Ascending aorta (tissue), 2 donors: ENCODE measurements around the gene ILF2. TPM values are rescaled to one million over a fixed set of nuclear protein-coding genes. Genes with fewer than 3 reads are reported as not detected.
A peak's percentile ranks its signal among the peaks of the same experiment; 100 is the strongest.

ENCODE experiments used
- DNase-seq, 2 donors: peaks; one replicate each; pipeline ENCODE4 v3.0.0-alpha.2; 2019; ENCODE audit warnings: low spot score in 2 of 2
- H3K27ac ChIP-seq, 2 donors: fragments of 200-600 bp; sonication (generic); one replicate each; pipeline ENCODE4 v1.5.1; 2016 to 2017; ENCODE audit warnings: mild to moderate bottlenecking in 1 of 2
- H3K27me3 ChIP-seq: fragments of 200-600 bp; sonication (generic); one replicate; pipeline ENCODE4 v1.5.1; 2017
- H3K36me3 ChIP-seq, 2 donors: fragments of 200-600 bp; sonication (generic); one replicate each; pipeline ENCODE4 v1.5.1; 2016
- H3K4me1 ChIP-seq, 2 donors: fragments of 200-600 bp; sonication (generic); one replicate each; pipeline ENCODE4 v1.5.1; 2016 to 2017; ENCODE audit warnings: mild to moderate bottlenecking in 1 of 2
- H3K4me3 ChIP-seq, 2 donors: fragments of 200-600 bp; sonication (generic); one replicate each; pipeline ENCODE4 v1.5.1; 2016 to 2017; ENCODE audit warnings: mild to moderate bottlenecking in 1 of 2
- H3K9me3 ChIP-seq, 2 donors: fragments of 200-600 bp; sonication (generic); one replicate each; pipeline ENCODE4 v1.5.1; 2016
- intact Hi-C: fragments of 100-400 bp; cut with DNase I; formaldehyde crosslinking; loops from one replicate; pipeline ENCODE4 v1.15.1; 2023
- total RNA-seq: library from RNA; depleted of rRNA; stranded (reverse); fragments of >200 nt; gene quantifications from one replicate; pipeline ENCODE4 v1.1.0, GENCODE V29; 2016
- TF ChIP-seq, protein P1 (sequence below), 3 experiments: fragments of 200-600 bp in 2 of 3; fragments of 450-650 bp in 1 of 3; sonication (generic) in 2 of 3; IDR thresholded peaks; one replicate each; pipeline ENCODE4 v1.5.1; 2016 to 2019; ENCODE audit warnings: antibody characterized with exemption in 3 of 3, mild to moderate bottlenecking in 1 of 3, moderate library complexity in 1 of 3

Gene ILF2
- total RNA-seq, 1 donor from 2014 or later = 37.5 TPM

- Histone ChIP-seq H3K27ac (no peak overlapping the region), H3K4me1 (peaks cover 0 to 8% of the 10 kb centered on the region in 2 donors), H3K9me3 (no peaks in the 10 kb centered on the region), H3K36me3 (peaks cover 61 to 66% of the 10 kb centered on the region in 2 donors), H3K4me3 (no peak overlapping the region), H3K27me3 (no peaks in the 10 kb centered on the region)
- TF ChIP-seq, protein P1, sequence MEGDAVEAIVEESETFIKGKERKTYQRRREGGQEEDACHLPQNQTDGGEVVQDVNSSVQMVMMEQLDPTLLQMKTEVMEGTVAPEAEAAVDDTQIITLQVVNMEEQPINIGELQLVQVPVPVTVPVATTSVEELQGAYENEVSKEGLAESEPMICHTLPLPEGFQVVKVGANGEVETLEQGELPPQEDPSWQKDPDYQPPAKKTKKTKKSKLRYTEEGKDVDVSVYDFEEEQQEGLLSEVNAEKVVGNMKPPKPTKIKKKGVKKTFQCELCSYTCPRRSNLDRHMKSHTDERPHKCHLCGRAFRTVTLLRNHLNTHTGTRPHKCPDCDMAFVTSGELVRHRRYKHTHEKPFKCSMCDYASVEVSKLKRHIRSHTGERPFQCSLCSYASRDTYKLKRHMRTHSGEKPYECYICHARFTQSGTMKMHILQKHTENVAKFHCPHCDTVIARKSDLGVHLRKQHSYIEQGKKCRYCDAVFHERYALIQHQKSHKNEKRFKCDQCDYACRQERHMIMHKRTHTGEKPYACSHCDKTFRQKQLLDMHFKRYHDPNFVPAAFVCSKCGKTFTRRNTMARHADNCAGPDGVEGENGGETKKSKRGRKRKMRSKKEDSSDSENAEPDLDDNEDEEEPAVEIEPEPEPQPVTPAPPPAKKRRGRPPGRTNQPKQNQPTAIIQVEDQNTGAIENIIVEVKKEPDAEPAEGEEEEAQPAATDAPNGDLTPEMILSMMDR (IDR thresholded peaks at IDR 0.05) = no peak
- intact Hi-C loops = loop anchor here (5.0 kb wide), 1 partner anchor 310 kb away; the partner anchor contains the start of gene S100A9
- no peak for DNase-seq
Observed at GRCh38 chr1:153667439-153667838, 3.4 kb downstream of the ILF2 start.

DNA sequence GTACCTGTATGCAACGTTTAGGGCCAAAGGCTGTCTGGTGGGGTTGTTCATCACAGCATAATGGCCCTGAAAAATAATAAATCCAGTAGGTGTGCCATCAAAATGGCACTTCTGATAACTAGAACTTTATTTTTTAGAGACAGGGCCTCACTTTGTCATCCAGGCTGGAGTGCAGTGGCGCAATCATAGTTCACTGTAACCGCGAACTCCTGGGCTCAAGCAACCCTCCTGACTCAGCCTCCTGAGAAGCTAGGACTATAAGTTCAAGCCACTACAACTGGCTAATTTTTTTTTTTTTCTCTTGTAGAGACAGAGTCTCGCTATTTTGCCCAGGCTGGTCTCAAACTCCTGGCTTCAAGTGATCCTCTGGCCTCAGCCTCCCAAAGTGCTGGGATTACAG, 7.6 kb downstream of the ILF2 start:
- intact Hi-C loops = loop anchor here (5.0 kb wide), 1 partner anchor 91 kb away; no protein-coding TSS in a partner anchor
- peaks cover 74 to 76% of the 10 kb centered on the region in 2 donors for H3K36me3 ChIP-seq
- H3K27ac ChIP-seq = no peak overlapping the region
- DNase-seq = no peak
- TF ChIP-seq, protein P1 (IDR thresholded peaks at IDR 0.05) = no peak
- H3K4me1 ChIP-seq = peaks cover 0 to 4% of the 10 kb centered on the region in 2 donors
- H3K4me3 ChIP-seq = no peak overlapping the region
- H3K27me3 ChIP-seq = no peaks in the 10 kb centered on the region
- H3K9me3 ChIP-seq = no peaks in the 10 kb centered on the region

DNA sequence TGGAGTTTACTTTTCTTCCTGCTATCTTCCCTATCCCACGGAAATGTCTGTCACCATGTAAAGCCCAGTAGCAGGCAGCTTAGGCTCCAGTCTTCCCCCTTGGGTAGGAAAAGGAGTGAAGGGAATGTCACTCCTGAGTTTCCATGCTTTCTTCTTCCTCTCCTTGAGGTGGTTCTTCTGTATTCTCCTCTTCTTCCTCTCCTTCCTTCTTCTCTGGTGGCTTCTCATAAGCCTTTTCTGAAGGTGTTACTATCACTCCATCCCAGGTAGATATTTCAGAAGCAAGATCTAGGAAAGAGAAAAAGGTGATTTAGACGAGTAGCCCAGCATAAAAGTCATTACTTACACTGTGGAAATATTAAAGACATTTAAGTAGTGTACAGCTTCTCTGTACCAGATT, 8.5 kb downstream of the ILF2 start:
- DNase-seq = no peak
- H3K4me3 ChIP-seq = no peak overlapping the region
- no peaks in the 10 kb centered on the region for H3K27me3 ChIP-seq
- H3K4me1 ChIP-seq = peaks cover 0 to 7% of the 10 kb centered on the region in 2 donors
- H3K27ac ChIP-seq = no peak overlapping the region
- no peaks in the 10 kb centered on the region for H3K9me3 ChIP-seq
- intact Hi-C loops = loop anchor here (5.0 kb wide), 1 partner anchor 90 kb away; no protein-coding TSS in a partner anchor
- peaks cover 66% of the 10 kb centered on the region in 2 donors for H3K36me3 ChIP-seq
- TF ChIP-seq, protein P1 (IDR thresholded peaks at IDR 0.05) = no peak

- no peak overlapping the region for H3K27ac ChIP-seq
- H3K27me3 ChIP-seq = no peaks in the 10 kb centered on the region
- intact Hi-C loops = loop anchor here (5.0 kb wide), 1 partner anchor 89 kb away; no protein-coding TSS in a partner anchor
- peaks cover 0 to 7% of the 10 kb centered on the region in 2 donors for H3K4me1 ChIP-seq
- no peak for DNase-seq
- TF ChIP-seq, protein P1 (IDR thresholded peaks at IDR 0.05) = no peak
- H3K9me3 ChIP-seq = no peaks in the 10 kb centered on the region
- peaks cover 55 to 56% of the 10 kb centered on the region in 2 donors for H3K36me3 ChIP-seq
- no peak overlapping the region for H3K4me3 ChIP-seq
Observed at GRCh38 chr1:153661111-153661708, 9.6 kb downstream of the ILF2 start.

DNA sequence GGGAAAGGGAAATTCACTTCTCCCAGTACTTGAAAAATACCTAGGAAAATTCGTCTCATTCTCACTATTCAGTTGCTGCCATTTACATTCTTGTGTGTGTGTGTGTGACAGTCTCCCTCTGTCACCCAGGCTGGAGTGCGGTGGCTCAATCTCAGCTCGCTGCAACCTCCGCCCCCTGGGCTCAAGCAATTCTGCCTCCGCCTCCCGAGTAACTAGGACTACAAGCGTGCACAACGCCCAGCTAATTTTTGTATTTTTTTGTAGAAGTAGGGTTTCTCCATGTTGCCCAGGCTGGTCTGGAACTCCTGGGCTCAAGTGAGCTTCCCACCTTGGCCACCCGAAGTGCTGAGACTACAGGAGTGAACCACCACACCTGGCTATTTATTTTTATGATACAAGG, 11.1 kb downstream of the ILF2 start:
- peak overlapping the region in 1 of 2 donors; percentile 93 for H3K27ac ChIP-seq
- no peaks in the 10 kb centered on the region for H3K9me3 ChIP-seq
- intact Hi-C loops = loop anchor here (5.0 kb wide), 1 partner anchor 87 kb away; no protein-coding TSS in a partner anchor
- H3K27me3 ChIP-seq = no peaks in the 10 kb centered on the region
- H3K4me3 ChIP-seq = peak overlapping the region; percentile 73 to 91
- DNase-seq = no peak
- TF ChIP-seq, protein P1 (IDR thresholded peaks at IDR 0.05) = no peak
- peaks cover 0 to 7% of the 10 kb centered on the region in 2 donors for H3K4me1 ChIP-seq
- H3K36me3 ChIP-seq = peaks cover 40% of the 10 kb centered on the region in 2 donors
